Hematopoietic multipotent progenitor cell (in vitro differentiated cells): ENCODE results near the gene QPCT. TPM values are rescaled to one million over a fixed set of nuclear protein-coding genes. Genes with fewer than 3 reads are reported as not detected.
A peak's percentile ranks its signal among the peaks of the same experiment; 100 is the strongest.
"Not testable (repeated sequence)": the region's sequence is repeated elsewhere in the genome, so short reads cannot be mapped to it uniquely, and the experiment has no call there.

Experiments used
- DNase-seq, 3 donors: peaks; one replicate each; pipeline ENCODE4 v3.0.0-alpha.2; 2011 to 2015; ENCODE audit warnings: low read depth in 2 of 3, low spot score in 2 of 3
- total RNA-seq: library from RNA; depleted of rRNA; stranded (reverse); fragments of >200 nt; gene quantifications from one replicate; pipeline ENCODE4 v1.2.3, GENCODE V29; 2012

QPCT gene
- total RNA-seq, 1 donor: 2.4 TPM

GRCh38 chr2:37389395-37389794, 45.0 kb downstream of the QPCT start:
- DNase-seq: no peak

- peak; percentile 32 to 83 (median 80) for DNase-seq
Measured at GRCh38 chr2:37389989-37390765, 45.7 kb downstream of the QPCT start.

- no peak for DNase-seq
Measured at GRCh38 chr2:37390777-37391176, 46.3 kb downstream of the QPCT start.

- DNase-seq: no peak
Measured at GRCh38 chr2:37391711-37392110, 47.3 kb downstream of the QPCT start.

- no peak for DNase-seq
Measured at GRCh38 chr2:37392428-37392827, 48.0 kb downstream of the QPCT start.

GRCh38 chr2:37394263-37394662, 49.8 kb downstream of the QPCT start:
- DNase-seq: no peak

- DNase-seq: no peak
Measured at GRCh38 chr2:37394796-37395555, 50.5 kb downstream of the QPCT start.

GRCh38 chr2:37396890-37397565, 52.6 kb downstream of the QPCT start:
- DNase-seq: no peak

- DNase-seq: no peak
Measured at GRCh38 chr2:37398990-37399389, 54.6 kb downstream of the QPCT start.

GRCh38 chr2:37400041-37400440, 55.6 kb downstream of the QPCT start:
- DNase-seq: no peak

GRCh38 chr2:37402636-37403035, 58.2 kb downstream of the QPCT start:
- peak in 1 of 3 donors; percentile 32 for DNase-seq

GRCh38 chr2:37405781-37406180, 61.4 kb downstream of the QPCT start:
- DNase-seq: no peak

- DNase-seq: peak in 1 of 3 donors; percentile 25
Measured at GRCh38 chr2:37412231-37412630, 67.8 kb downstream of the QPCT start.

- DNase-seq: not testable (repeated sequence)
Measured at GRCh38 chr2:37413911-37414469, 69.6 kb downstream of the QPCT start.

- peak in 2 of 3 donors; percentile 49 to 83 for DNase-seq
Measured at GRCh38 chr2:37414470-37414949, 70.1 kb downstream of the QPCT start.

- peak in 2 of 3 donors; percentile 14 to 16 for DNase-seq
Measured at GRCh38 chr2:37415128-37415820, 70.8 kb downstream of the QPCT start.

- no peak for DNase-seq
Measured at GRCh38 chr2:37417321-37417720, 72.9 kb downstream of the QPCT start.

GRCh38 chr2:37418956-37419355, 74.5 kb downstream of the QPCT start:
- no peak for DNase-seq

GRCh38 chr2:37421686-37422085, 77.3 kb downstream of the QPCT start:
- no peak for DNase-seq

- no peak for DNase-seq
Measured at GRCh38 chr2:37422816-37423215, 78.4 kb downstream of the QPCT start.
